Measurements from ENCODE around the gene KCNJ14.

KCNJ14 gene

DNA sequence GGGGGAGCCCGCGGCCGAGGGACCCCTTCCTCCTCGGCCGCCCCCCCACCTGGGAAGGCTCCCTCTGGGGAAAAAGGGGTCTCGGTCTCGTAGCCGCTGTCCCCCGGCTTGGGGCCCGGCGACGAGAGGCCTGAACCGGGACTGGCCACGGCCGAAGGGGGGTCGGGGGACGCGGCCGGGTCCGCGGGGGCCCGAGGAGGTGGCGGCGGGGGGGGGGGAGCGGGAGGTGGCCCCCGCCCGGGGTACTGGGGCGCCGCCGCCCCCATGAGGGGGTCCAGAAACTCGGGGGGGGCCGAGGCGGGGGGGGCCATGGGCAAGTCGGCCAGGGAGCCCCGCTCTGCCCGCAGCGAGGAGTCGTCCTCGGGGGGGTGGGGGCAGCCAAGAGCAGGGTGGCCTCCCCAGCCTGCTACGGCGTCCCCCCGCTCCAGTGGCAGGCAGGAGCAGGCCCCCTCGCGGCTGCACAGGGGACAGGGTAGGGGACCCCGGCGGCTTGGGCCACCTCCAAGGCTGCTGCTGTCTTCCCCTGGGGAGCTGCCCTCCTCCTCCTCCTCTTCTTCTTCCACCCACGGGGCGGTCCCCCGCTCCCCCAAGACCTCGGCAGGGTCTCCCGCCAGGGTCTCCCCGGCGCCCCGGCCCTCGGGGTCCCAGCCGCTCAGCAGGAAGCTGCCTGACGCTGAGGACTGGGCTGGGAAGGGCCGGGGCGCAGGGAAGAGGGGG, 43.4 kb downstream of the KCNJ14 start:
- no peak overlapping the region for H3K4me3 ChIP-seq (ENCODE audit: low read depth, low read length)
- DNase-seq (ENCODE audit: low read depth), result no peak
- TF ChIP-seq CTCF (IDR thresholded peaks at IDR 0.05; ENCODE audit: low read depth, low read length, missing control alignments), result no peak

DNA sequence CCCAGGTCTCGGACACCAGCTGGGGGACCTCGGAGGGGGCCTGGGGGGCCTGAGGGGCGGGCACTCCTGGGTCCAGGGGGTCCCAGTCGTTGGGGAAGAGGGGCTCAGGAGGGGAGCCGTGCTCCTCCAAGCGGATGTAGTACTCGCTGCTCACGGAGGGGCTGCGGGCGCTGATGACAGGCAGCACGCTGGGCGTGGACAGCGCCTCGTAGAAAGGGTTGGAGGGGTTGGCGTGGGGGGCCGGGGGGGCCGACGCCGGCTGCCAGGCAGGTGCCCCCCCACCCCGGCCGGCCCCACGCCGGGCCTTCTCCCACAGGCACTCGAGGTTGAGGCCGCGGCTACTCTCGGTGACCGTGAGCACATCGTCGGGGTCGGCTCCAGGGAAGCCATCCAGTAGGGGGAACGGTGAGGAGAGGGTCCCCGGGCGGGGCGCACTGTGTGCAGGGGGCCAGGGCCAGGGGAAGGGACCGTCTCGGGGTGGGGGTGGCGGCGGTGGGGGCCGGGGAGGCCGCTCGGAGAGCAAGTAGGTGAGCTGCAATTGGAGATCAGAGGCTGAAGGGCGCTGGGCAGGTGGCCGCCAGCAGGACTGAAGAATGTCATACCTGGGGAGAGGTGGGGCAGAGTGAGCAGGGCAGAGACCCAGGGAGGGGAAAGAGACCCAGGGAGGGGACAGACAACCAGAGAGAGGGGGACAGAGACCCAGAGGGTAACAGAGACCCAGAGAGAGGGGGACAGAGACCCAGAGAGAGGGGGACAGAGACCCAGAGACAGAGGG, 44.1 kb downstream of the KCNJ14 start:
- TF ChIP-seq CTCF (IDR thresholded peaks at IDR 0.05; ENCODE audit: low read depth, low read length, missing control alignments), result no peak
- no peak for DNase-seq (ENCODE audit: low read depth)
- no peak overlapping the region for H3K4me3 ChIP-seq (ENCODE audit: low read depth, low read length)
- in situ Hi-C loops (cut with HindIII; ENCODE audit: low sequenced_read_pairs), result no loop called here

More for the DNA sequence above, 43.4 kb downstream of the KCNJ14 start:
- in situ Hi-C loops (cut with HindIII; ENCODE audit: low sequenced_read_pairs), result no loop called here

DNA sequence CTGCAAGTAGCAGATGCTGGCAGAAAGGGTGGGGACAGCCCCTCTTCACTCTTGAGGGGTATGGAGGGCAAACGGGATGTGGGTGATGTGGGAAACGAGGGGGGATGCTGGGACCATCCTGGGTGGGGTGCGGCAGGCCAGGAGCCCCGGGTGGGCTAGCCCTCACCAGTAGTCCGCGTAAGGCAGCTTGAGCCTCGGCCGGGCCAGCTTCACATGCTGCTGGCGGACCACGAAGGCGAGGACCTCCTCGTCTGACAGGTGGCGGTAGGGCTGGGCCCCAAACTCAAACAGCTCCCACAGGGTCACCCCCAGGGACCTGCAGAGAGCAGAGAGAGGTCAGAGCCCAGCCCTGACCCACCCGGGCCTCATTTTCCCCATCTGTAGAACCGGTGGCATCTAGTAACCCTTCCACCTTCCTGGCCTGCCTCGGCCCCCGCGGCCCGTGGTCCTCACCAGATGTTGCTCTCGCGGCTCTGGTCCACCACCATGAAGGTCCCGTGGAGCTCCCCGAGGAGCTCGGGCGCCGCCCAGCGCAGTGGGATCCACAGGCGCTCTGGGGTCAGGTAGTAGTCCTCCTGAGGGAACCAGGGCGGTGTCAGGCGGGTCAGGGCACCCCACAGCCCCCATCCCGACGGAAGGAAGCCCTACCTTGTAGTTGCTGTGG, 45.6 kb downstream of the KCNJ14 start:
- in situ Hi-C loops (cut with HindIII; ENCODE audit: low sequenced_read_pairs), result no loop called here
- no peak overlapping the region for H3K4me3 ChIP-seq (ENCODE audit: low read depth, low read length)
- no peak for TF ChIP-seq CTCF (IDR thresholded peaks at IDR 0.05; ENCODE audit: low read depth, low read length, missing control alignments)
- DNase-seq (ENCODE audit: low read depth), result no peak

DNA sequence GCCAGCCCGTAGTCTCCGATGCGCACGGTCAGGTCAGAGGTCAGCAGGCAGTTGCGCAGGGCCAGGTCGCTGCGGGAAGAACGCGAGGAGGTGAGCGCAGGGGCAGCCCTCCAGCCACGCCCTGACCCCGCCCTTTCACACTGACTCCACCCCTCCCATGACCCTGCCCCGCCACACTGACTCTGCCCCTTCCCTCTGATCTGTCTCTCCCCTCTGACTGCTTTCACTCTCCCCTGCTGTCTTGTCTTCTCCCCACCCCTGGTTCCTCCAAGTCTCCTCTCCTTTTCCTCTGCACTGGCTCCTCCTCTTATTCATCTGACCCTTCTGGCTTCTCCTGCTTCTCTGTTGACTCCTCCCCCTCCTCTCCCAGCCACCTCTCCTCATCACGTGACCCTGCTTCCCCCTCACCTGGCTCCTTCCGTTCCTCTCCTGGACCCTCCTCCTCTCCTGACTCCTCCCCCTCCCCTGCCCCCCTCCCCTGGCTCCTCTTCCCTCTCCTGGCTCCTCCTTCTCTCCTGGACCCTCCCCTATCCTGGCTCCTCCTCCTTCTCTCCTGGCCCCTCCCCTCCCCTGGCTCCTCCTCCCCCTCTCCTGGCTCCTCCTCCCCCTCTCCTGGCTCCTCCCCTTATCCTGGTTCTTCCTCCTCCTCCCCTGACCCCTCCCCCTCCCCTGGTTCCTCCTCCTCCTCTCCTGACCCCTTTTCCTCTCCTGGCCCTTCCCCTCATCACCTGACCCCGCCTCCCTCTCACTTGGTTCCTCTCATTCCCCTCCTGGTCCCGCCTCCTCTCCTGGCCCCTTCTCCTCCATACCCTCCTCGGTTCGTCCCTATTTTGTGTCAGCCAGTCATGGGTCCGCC, 46.3 kb downstream of the KCNJ14 start:
- in situ Hi-C loops (cut with HindIII; ENCODE audit: low sequenced_read_pairs), result no loop called here
- DNase-seq (ENCODE audit: low read depth), result no peak
- no peak overlapping the region for H3K4me3 ChIP-seq (ENCODE audit: low read depth, low read length)
- no peak for TF ChIP-seq CTCF (IDR thresholded peaks at IDR 0.05; ENCODE audit: low read depth, low read length, missing control alignments)

DNA sequence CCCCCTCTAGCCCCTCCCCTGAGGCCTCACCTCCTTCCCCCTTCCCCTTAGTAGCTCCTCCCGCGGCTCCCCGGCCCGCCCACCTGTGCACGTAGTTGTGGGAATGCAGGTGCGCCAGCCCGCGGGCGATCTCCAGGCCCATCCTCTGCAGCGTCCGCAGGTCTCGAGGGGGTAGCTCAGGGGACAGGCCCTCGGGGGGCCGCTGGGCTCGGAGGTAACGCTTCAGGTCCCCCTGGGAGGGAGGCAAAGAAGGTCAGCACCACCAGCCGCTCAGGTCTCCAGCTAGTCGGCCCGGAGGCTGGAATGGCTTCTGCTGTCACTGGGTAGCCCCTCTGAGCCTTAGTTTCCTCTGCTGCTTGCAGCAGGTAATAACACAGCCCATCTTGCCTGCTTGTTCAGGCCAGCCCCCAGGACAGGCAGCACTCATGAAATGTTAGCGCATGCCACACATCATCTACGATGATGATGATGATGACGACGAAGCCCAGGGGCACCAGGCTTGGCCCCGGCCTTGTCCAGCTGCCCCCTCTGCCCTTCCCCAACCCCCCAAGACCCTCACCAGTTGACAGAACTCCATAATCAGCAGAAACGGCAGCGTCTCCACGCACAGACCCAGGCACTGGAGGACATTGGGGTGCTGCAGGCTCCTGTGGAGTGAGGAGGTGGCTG, 47.1 kb downstream of the KCNJ14 start:
- in situ Hi-C loops (cut with HindIII; ENCODE audit: low sequenced_read_pairs), result no loop called here
- no peak for DNase-seq (ENCODE audit: low read depth)
- TF ChIP-seq CTCF (IDR thresholded peaks at IDR 0.05; ENCODE audit: low read depth, low read length, missing control alignments), result no peak
- no peak overlapping the region for H3K4me3 ChIP-seq (ENCODE audit: low read depth, low read length)
